Mesothelial cell of epicardium (in vitro differentiated cells): ENCODE measurements around the gene TEPSIN. TPM values are rescaled to one million over a fixed set of nuclear protein-coding genes. Genes with fewer than 3 reads are reported as not detected.

ENCODE experiments used
- DNase-seq, 2 experiments: peaks; one replicate each; pipeline ENCODE4 v3.0.0; 2021; ENCODE audit warnings: low spot score in 2 of 2; ENCODE audit not compliant: unreplicated experiment in 2 of 2
- H3K27ac Mint-ChIP-seq: 2 replicates; pipeline ENCODE4 v1.8.0; 2021; ENCODE audit warnings: mixed read lengths
- H3K27me3 Mint-ChIP-seq: 2 replicates; pipeline ENCODE4 v1.8.0; 2021; ENCODE audit warnings: low read depth, mixed read lengths
- H3K36me3 Mint-ChIP-seq: 2 replicates; pipeline ENCODE4 v1.8.0; 2021; ENCODE audit warnings: mixed read lengths
- H3K4me1 Mint-ChIP-seq: 2 replicates; pipeline ENCODE4 v1.8.0; 2021; ENCODE audit warnings: mixed read lengths
- H3K4me3 Mint-ChIP-seq: 2 replicates; pipeline ENCODE4 v1.8.0; 2021; ENCODE audit warnings: mild to moderate bottlenecking, moderate library complexity, mixed read lengths
- H3K9me3 Mint-ChIP-seq: 2 replicates; pipeline ENCODE4 v1.8.0; 2021; ENCODE audit warnings: mixed read lengths
- total RNA-seq: library from RNA; stranded (reverse); gene quantifications from 3 replicates; pipeline ENCODE4 v1.2.1, GENCODE V29; 2021
- TF ChIP-seq, protein P1 (sequence below): fragments of 200-600 bp; sonication (generic); IDR thresholded peaks from one replicate; pipeline ENCODE4 v1.5.0; 2021; ENCODE audit warnings: antibody characterized with exemption; ENCODE audit not compliant: unreplicated experiment

TEPSIN gene
- total RNA-seq, 1 donor from 2014 or later: 44.6 TPM

DNA sequence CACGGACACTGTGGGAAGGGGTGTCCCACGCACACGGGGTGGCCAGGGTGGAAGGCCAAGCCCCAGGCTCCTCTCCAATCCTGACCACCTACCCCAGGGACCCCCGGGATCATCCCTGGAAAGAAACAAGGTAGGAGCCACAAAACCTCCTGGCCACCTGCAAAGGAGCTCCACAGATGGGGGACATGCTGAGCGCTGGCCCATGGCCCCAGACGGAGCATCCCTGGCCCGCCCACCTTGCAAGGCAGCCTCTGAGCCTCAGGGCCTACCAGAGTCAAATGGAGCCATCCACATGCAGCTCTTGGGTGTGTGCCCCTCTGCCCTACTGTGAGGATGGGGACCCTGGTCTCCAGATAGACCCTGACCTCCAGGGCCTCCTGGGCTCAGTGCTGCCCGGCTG, 40.0 kb upstream of the TEPSIN start:
- DNase-seq: no peak
- H3K27me3 Mint-ChIP-seq: no peaks in the 10 kb centered on the region
- no peak overlapping the region for H3K27ac Mint-ChIP-seq
- no peaks in the 10 kb centered on the region for H3K9me3 Mint-ChIP-seq
- H3K4me1 Mint-ChIP-seq: no peaks in the 10 kb centered on the region
- TF ChIP-seq, protein P1, sequence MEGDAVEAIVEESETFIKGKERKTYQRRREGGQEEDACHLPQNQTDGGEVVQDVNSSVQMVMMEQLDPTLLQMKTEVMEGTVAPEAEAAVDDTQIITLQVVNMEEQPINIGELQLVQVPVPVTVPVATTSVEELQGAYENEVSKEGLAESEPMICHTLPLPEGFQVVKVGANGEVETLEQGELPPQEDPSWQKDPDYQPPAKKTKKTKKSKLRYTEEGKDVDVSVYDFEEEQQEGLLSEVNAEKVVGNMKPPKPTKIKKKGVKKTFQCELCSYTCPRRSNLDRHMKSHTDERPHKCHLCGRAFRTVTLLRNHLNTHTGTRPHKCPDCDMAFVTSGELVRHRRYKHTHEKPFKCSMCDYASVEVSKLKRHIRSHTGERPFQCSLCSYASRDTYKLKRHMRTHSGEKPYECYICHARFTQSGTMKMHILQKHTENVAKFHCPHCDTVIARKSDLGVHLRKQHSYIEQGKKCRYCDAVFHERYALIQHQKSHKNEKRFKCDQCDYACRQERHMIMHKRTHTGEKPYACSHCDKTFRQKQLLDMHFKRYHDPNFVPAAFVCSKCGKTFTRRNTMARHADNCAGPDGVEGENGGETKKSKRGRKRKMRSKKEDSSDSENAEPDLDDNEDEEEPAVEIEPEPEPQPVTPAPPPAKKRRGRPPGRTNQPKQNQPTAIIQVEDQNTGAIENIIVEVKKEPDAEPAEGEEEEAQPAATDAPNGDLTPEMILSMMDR: no peak
- H3K36me3 Mint-ChIP-seq: peaks cover 8% of the 10 kb centered on the region
- H3K4me3 Mint-ChIP-seq: no peak overlapping the region

DNA sequence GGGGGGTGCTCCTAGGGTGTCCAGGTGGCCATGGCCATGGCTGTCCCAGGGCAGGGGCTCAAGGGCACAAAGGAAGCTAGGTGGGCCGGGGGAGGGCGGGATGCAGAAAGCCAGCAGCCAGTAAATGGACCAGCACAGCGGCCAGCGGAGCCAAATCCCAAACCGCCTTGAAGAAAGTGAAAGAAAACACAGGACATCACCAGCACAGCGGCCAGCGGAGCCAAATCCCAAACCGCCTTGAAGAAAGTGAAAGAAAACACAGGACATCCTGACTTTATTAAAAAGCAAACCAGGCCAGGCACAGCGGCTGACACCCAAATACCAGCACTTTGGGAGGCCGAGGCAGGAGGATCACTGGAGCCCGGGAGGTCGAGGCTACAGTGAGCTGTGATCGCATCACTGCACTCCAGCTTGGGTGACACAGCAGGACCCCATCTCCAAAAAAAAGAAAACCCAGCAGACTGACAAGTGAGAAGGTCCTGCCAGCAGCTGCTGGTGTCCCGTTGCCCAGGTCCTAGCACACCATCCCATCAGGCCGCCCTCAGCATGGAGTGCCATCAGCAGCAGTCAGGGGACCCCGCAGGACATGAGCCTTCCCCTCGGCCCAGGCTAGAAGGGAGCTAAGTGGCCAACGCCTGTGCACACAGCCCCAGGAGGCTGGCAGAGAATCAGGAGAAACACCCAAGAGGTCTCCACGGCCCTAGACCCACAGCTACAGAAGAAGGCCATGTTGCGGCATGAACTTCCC, 39.3 kb upstream of the TEPSIN start:
- H3K4me1 Mint-ChIP-seq: no peaks in the 10 kb centered on the region
- H3K27ac Mint-ChIP-seq: no peak overlapping the region
- H3K9me3 Mint-ChIP-seq: no peaks in the 10 kb centered on the region
- TF ChIP-seq, protein P1: no peak
- H3K27me3 Mint-ChIP-seq: no peaks in the 10 kb centered on the region
- no peak for DNase-seq
- no peak overlapping the region for H3K4me3 Mint-ChIP-seq
- H3K36me3 Mint-ChIP-seq: peaks cover 8% of the 10 kb centered on the region

DNA sequence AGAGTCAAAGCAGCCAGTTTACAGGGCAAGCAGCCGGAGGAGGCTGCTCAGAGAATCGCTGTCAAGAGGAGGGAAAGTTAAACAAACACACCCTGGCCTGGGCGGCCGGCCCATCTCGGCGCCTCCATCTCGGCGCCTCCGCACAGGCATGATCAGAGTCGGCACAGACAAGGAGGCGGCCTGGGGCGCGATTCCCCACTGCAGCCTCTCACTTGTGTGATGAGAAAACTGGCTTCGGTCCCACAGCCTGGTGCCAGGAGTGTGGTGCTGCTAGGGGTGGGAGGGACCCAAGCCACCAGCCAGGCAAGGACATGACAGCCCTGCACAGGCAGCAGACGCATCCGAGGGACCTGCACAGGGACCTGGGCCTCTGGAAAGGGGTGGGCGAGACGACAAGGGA, 38.6 kb upstream of the TEPSIN start:
- H3K36me3 Mint-ChIP-seq: peaks cover 14% of the 10 kb centered on the region
- no peak for DNase-seq
- H3K27me3 Mint-ChIP-seq: no peaks in the 10 kb centered on the region
- no peak overlapping the region for H3K27ac Mint-ChIP-seq
- no peak overlapping the region for H3K4me3 Mint-ChIP-seq
- no peaks in the 10 kb centered on the region for H3K9me3 Mint-ChIP-seq
- H3K4me1 Mint-ChIP-seq: no peaks in the 10 kb centered on the region
- TF ChIP-seq, protein P1: no peak

DNA sequence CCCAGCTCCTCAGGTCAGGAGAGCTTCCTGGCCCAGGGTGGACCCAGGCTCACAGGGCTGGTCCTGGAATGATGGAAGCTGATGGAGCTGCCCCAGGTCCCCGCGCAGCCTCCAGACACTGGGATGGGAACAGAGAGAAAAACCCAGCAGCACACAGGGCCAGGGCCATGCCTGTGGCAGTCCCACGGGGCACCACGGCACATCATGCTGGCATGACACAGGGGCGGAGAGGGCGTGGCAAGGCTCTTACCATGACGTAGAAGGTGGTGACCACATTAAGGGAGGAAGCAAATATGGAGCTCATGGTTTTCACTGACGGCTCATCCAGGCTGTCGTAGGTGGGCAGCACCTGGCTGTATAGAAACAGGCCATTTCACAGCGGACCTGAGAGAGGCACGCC, 37.9 kb upstream of the TEPSIN start:
- TF ChIP-seq, protein P1: no peak

DNA sequence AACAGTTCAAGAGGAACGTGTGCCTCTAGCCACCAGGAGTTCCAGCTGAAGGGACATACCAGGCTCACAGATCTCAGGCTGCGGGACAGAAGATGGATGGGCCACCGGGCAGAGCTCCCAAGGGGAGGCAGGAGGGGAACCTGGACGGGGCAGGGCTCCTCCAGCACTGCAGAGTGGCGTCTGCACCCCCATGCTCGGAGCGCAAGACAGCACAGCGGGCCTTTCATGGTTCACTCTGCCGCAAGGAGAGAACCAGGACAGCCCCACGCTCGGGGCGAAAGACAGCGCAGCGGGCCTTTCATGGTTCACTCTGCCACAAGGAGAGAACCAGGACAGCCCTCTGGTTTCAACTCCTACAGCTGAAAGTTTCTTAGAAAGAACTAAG, 35.6 kb upstream of the TEPSIN start:
- TF ChIP-seq, protein P1: no peak
- H3K36me3 Mint-ChIP-seq: peaks cover 21% of the 10 kb centered on the region
- no peaks in the 10 kb centered on the region for H3K9me3 Mint-ChIP-seq
- H3K4me3 Mint-ChIP-seq: no peak overlapping the region
- no peaks in the 10 kb centered on the region for H3K27me3 Mint-ChIP-seq
- H3K4me1 Mint-ChIP-seq: no peaks in the 10 kb centered on the region
- H3K27ac Mint-ChIP-seq: no peak overlapping the region
- DNase-seq: no peak

More for the DNA sequence above, 37.9 kb upstream of the TEPSIN start:
- DNase-seq: no peak
- H3K36me3 Mint-ChIP-seq: peaks cover 14% of the 10 kb centered on the region
- H3K4me1 Mint-ChIP-seq: no peaks in the 10 kb centered on the region
- H3K9me3 Mint-ChIP-seq: no peaks in the 10 kb centered on the region
- no peaks in the 10 kb centered on the region for H3K27me3 Mint-ChIP-seq
- H3K4me3 Mint-ChIP-seq: no peak overlapping the region
- H3K27ac Mint-ChIP-seq: no peak overlapping the region
